Activated CD4-positive, alpha-beta T cell treated with anti-CD3 and anti-CD28 coated beads for 4 hours (primary cell): ENCODE data around the gene PTPA.
"Not testable (repeated sequence)": the region's sequence is repeated elsewhere in the genome, so short reads cannot be mapped to it uniquely, and the experiment has no call there.

ENCODE experiments used
- DNase-seq, 2 donors: peaks; one replicate each; pipeline ENCODE4 v3.0.0-alpha.2; 2020

Gene PTPA

DNA sequence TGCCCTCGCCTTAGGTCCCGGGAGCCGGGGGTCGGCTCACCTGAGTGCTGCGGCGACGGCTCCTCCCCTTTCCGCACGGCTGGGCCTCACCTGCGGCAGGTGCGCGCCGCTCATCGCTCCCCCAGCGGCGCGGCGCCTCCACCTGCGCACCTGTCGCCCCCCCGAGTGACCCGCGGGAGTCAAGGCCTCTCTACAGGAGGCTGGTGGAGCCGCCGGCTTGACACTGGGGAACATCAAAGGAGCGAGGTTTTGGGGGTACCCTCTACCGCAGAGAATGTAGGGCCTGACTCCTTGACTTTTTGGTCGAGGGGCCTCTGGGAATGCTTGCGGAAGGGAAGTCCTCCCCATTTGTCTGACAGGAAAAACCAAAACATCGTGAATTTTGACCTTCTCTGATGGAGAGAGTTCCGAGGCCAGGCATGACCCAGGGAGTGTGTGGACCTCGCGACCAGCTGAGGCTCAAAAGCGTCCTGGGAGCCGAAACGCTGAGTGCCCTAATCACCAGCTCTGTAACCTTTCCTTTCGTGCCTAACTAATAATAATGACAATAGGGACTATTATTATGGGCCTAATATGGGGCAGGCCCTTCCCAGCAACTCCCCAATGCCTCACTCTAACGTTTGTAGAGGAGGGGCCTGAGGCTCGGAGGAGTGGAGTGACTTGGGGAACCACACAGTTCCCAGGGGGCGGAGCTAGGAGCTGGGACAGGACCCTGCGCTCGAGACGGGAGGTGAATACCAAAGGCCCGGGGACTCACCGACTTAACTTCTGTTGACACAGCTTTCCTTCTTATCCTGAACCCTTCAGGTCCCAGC is 67.6 kb downstream of the PTPA start:
- DNase-seq: no peak

DNA sequence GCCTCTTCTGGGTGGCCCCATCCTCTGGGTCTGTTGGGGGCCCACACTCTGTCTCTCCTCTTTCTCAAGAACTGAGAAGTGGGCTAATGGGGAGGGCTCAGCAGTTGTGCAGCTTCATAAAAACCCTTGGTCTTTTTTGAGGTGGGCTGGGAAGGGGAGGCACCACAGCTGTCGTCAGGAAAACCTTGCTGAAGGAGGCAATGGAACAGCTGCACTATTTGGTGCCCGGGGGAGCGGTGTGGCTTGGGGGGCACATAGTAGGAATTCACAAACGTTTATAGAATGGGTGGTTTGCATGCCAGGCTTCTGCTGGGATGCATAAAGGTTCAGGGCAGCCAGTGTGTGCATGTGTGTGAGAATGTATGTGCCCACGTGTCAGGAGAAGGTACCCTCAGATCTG is 70.0 kb downstream of the PTPA start:
- no peak for DNase-seq

DNA sequence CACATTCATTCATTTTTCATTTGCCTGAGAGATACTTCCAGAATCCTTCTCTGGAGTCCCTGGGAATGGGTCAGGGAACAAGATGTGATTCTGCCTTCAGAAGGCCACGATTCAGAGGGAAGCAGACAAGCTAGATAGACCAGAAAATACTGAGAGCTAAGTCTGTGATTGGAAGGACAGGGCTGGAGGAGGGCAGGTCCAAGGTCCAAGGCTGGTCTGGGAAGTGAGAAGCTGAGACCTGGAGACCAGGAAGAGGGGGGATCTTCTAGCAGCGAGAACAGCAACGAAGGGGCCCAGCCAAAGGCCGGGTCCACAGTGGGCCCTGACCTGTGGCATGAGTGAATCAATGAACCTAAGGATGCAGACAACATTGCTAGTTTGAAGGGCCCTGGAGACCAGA is 70.9 kb downstream of the PTPA start:
- DNase-seq: no peak

DNA sequence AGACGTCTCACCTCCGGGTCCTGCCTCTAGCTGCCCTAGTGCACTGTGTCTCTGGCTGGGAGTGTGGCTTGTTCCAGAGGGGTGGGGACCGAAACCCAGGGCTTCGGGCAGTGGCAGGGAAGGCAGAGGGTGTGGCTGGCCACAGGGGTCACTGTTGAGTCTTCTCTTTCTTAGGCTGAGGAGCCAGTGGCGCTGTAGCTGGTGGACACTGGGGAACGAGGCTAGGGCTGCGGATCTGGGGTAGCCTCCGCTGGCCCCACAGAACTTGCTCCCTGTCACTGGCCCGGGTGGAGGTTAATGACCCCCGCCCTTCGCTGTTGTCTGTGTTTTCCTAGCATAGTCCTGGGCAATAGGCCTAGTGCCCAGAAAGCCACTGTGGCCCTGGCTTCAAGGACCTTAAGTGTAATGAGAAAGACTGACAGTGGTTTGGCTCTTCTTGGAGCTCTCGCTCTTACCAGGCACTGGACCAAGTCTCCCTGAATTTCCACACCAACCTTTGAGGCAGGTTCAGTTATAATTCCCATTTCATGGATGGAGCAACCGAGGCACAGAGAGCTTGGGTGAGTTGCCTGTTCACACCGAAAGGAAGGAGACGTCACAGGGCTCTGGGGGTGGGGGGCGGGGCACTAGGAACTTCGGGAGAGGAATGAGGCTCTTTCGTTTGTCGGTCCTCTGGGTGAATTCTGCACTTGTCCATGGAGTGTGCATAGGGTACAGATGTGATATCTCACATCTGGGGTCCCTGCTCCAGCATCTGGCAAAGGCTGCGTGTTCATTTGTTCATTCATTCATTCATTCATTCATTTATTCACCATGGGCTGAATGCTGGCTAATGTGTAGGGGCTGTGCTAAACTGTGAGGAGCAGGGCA is 71.6 kb downstream of the PTPA start:
- no peak for DNase-seq

DNA sequence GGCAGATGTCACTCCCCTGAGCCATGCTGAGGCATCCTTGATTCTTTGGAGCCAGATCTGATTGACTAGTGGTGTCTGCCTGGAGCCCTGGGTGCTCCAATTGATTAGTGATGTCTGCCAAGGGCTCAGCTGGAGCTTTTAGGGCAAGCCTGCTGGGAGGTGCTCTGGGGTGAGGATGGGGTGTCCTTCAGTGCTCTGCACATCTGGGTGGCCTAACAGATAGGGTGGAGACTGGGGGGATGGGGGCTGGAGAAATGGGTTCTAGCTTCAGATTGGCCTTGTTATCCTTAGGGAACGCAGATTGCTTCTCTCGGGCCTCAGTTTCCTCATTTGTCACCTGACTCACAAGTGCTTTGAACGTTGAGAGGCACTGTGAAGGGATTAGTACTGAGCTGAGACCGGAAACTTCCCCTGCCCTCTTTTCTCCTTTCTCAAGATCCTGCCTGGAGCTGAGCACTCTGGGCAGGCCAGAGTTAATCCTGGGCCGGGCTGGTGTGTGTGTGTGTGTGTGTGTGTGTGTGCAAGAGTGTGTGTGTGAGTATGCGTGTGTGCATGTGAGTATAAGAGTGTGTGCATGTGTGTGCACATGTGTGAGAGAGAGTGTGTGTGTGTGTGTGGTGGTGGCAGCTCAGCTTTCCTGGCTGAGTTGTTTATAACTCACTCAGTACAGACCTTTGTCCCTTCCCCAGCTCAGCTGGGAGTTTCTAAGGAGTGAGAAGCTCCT is 72.4 kb downstream of the PTPA start:
- DNase-seq: no peak

DNA sequence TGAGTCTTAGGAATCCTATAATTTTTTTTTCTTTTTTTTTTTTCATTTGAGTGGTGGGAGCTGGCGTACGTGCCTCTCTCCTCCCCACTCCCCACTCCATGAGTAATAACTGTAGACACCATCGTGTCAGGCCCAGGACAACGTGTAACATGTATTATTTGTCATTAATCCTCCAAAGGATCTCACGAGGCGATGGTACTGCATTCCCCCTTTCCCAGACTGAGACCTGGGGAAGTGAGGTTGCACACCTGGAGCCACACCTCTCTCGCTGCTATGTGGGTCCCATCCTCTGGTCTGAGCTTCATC is 73.0 kb downstream of the PTPA start:
- no peak for DNase-seq

DNA sequence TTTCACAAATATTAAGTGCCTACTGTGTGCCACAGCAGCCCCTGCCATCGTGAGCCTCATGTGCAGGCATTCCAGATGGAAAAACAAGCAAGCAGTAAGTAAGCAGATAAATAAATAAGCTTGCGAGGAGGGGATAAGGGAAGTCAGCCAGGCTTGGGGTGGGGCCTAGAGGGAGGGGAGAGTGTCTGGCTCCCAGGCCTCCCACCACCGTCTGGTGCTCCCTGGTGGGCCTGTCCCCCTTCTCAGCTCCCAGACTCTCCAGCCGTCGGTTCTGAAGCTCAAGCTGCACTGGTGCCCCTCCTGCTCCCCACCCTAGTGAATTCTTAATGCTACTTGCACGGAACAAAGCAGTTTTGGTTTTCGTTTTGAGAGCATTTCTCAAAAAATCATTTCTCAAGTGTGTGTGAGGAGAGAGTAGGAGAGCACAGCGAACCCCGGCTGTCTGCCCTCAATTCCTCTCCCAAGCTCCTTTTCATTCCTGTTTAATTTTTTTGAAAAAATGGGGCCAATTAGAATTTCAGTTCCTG is 73.4 kb downstream of the PTPA start:
- no peak for DNase-seq

DNA sequence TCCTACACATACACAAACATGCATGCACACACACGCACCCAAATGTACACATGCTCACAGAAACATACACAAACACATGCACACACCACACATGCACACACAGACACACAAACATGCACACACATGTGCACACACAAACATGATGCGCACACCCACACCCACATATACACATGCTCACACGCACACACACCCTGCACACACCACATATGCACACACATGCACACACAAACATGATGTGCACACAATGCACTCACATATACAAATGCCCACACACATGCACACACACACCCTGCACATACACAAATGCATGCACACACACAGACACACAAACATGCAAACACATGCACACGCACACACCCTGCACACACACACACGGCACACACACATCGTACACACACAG is 74.2 kb downstream of the PTPA start:
- no peak for DNase-seq

DNA sequence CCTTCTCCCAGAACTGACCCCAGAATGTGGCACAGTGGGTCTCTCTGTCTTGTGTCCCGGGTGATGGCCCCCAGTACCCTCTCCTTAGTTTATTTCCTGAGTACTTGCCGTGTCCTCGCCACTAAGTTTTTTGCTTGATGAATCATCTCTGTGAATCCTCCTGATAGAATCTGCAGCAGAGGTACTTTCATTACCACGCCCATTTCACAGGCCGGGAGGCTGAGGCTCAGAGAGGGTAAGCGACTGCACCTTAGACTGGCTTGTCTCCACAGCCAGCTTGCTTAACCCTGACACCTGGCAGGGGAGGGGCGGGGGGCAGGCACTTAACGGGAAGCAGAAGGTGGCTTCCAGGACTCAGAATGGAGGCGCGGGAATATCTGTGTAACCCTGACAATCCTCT is 74.8 kb downstream of the PTPA start:
- no peak for DNase-seq

DNA sequence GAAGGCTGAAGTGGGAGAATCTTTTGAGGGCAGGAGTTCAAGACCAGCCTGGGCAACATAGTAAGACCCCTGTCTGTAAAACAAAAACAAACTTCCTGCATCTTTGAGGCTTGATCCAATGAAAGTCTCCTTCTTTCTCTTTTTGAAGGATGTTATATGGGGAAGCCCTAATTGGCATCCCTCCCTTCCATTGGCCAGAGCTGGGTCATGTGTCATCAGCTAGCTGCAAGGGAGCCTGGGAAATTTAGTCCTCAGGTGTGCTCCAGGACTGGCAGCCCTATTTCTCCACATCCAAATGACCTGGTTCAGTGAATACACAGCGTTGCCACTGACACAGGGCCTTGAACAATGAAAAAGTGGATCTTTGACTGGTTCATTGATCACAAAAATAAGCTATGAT is 75.8 kb downstream of the PTPA start:
- no peak for DNase-seq

DNA sequence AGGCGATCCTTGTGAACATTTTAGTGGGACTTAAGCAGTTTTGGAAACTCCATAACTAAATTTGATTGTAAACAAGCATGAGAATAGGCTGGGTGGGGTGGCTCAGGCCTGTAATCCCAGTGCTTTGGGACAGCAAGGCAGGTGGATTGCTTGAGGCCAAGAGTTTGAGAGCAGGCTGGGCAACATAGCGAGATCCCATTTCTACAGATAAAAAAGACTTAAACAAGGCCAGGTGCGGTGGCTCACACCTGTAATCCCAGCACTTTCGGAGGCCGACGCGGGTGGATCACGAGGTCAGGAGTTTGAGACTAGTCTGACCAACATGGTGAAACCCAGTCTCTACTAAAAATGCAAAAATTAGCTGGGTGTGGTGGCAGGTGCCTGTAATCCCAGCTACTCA is 78.8 kb downstream of the PTPA start:
- not testable (repeated sequence) for DNase-seq

DNA sequence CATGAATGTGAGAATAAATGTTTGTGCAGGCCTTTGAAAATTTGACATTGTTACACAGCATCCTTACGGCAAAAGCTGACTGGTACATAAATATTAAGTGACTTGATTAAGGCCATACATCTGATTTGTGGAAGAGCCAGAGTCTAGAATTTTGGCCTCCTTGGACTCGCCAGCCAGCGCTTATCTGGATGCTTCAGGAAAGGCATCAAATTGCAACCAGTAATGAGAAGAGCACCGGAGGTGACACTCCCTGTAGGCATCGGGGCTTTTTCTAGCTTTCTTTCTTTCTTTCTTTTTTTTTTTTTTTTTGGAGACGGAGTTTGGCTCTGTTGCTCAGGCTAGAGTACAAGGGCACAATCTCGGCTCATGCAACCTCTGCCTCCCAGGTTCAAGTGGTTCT is 80.0 kb downstream of the PTPA start:
- DNase-seq: no peak

DNA sequence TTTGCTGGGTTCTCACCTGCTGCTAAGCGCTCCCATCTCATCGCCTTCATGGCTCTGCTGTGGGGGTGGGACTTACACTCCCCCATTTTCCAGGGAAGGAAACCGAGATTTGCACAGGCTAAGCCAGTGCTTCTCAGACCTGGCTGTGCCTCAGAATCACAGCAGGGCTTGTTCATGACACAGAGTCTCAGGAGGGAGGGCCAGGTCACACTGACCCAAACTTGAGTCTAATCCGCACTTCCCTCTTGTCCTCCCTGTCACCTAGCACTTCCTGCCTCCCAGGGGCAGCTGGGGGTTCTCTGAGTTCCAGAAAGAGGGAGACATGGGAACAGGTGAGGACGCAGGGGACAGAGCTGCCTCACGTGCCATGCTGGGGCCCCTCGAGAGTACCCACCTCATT is 82.4 kb downstream of the PTPA start:
- DNase-seq: no peak

DNA sequence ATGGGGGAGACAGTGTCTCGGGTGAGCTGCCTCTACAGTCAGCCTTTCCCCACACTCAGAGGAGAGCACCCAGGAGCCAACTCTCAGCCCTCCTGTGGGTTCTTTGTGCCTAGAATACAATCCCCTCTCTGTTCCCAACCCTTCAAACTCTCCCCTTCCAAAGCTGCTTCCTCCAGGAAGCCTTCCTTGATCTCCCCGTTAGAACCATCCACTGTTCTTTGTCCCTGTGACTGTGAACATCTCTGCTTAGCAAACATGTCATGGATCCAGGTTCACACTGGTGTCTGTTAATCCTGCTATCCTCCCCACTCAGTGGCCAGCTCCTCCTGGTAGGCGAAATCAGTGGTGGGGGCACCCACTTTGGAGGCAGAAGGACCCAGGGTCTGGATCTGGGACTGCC is 83.0 kb downstream of the PTPA start:
- no peak for DNase-seq

DNA sequence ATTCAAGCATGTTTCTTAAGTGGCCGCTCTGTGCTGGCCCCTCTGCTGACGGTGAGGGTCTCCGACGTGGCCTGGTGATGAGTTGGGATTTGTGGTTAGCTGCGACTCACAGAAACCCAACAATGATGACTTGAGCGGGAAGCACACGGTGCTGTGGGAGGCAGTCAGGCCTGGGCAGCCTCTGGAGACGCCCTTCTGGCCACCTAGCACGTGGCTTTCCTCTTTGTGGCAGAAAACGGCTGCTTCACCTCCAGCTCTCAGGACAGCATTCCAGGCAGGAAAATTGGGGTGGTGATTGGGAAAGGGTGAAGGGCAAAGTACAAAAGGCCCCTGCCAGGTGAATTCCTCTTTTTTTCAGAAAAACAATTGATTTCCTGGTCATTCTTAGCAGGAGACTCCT is 84.4 kb downstream of the PTPA start:
- DNase-seq: no peak

DNA sequence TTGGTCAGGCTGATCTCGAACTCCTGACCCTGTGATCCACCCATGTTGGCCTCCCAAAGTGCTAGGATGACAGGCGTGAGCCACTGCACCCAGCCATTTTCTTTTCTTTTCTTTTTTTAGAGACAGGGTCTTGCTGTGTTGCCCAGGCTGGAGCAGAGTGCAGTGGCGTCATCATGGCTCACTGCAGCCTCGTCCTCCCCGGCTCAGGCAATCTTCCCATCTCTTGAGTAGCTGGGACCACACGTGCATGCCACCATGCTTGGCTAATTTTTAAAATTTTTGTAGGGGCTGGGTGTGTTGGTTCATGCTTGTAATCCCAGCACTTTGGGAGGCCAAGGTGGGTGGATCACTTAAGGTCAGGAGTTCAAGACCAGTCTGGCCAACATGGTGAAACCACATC is 85.8 kb downstream of the PTPA start:
- not testable (repeated sequence) for DNase-seq

DNA sequence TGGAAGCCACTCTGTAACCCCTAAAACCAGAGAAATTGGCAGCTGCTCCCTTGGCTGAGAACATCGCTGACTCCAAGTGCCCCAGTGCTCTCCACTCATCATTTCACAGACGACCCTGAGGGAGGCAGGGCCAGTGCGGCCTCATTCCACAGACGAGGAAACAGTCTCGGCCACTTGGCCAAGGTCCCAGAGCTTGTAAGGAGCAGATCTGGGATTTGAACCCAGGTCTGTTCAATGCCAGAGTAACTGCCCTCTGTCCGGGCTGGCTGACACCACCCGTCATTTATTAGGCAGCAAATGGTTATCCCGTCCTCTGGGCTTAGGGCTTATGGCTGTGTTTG is 86.7 kb downstream of the PTPA start:
- no peak for DNase-seq
